ENCODE data around the gene TPST2. TPM values are rescaled to one million over a fixed set of nuclear protein-coding genes. Genes with fewer than 3 reads are reported as not detected.

Gene TPST2
- total and polyA plus RNA-seq, 8 donors: 91.4 to 534 (median 175) TPM

GRCh38 chr22:26483439-26484359 lies 106.2 kb downstream of the TPST2 start, which contains the start of the genes HPS4 and SRRD:
TSS of gene HPS4 (minus strand) at chr22:26483783. CDS start at chr22:26481762, 2,021 bp downstream.
TSS of gene SRRD (plus strand) at chr22:26483877. CDS start at chr22:26483891, 14 bp downstream.
- 1% methylated on average over 78 to 85 of the region's 85 CpGs for WGBS, 2 donors
- H3K4me3 ChIP-seq: peak within 1 kb of the TSS; percentile 80 to 99 (median 90)
- intact Hi-C loops (cut with DNase I): loop anchor here in 1 of 3 donors (10.0 kb wide), 1 partner anchor 171 kb away; the partner anchor contains the start of gene MIAT
- TF ChIP-seq, protein P1, sequence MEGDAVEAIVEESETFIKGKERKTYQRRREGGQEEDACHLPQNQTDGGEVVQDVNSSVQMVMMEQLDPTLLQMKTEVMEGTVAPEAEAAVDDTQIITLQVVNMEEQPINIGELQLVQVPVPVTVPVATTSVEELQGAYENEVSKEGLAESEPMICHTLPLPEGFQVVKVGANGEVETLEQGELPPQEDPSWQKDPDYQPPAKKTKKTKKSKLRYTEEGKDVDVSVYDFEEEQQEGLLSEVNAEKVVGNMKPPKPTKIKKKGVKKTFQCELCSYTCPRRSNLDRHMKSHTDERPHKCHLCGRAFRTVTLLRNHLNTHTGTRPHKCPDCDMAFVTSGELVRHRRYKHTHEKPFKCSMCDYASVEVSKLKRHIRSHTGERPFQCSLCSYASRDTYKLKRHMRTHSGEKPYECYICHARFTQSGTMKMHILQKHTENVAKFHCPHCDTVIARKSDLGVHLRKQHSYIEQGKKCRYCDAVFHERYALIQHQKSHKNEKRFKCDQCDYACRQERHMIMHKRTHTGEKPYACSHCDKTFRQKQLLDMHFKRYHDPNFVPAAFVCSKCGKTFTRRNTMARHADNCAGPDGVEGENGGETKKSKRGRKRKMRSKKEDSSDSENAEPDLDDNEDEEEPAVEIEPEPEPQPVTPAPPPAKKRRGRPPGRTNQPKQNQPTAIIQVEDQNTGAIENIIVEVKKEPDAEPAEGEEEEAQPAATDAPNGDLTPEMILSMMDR (IDR thresholded peaks at IDR 0.05): no peak
- peak; percentile 90 to 98 (median 94) for ATAC-seq
- peak; percentile 89 to 99 (median 94) for DNase-seq
- H3K27me3 ChIP-seq: no peaks in the 10 kb centered on the region
- no peak for FAIRE-seq
- peak within 1 kb of the TSS; percentile 86 to 97 (median 94) for H3K27ac ChIP-seq
- no peaks in the 10 kb centered on the region for H3K9me3 ChIP-seq
- peaks cover 15 to 42% (median 17%) of the 10 kb centered on the region in 3 donors for H3K4me1 ChIP-seq
- peaks cover 0 to 9% (median 0%) of the 10 kb centered on the region in 3 donors for H3K36me3 ChIP-seq

DNA sequence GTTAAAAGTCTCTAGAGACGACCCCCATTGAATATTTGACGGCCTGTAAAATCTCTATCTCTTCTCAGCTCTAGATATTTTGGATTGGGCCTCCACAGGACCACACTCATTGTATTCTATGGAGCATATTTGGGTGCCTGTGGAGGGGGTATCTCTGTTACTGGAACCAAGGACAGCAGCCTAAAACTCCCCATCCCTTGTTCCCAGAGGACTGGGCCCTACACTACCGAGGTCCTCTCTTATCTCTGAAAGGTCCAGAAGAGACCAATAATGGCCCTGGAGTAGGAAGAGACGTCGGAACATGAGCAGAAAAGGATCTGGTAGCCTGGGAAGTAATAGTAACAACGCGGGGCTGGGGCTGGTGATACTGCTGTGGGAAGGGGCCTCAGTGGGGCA lies 106.9 kb downstream of the TPST2 start:
- H3K27ac ChIP-seq: peak overlapping the region; percentile 86 to 97 (median 94)
- no peaks in the 10 kb centered on the region for H3K27me3 ChIP-seq
- FAIRE-seq (no peak), DNase-seq (no peak), ATAC-seq (peak in 2 of 4 donors; percentile 10 to 21)
- WGBS, 2 donors: 1 to 5% methylated on average over 7 of the region's 7 CpGs
- intact Hi-C loops (cut with DNase I): loop anchor here in 1 of 3 donors (10.0 kb wide), 1 partner anchor 172 kb away; the partner anchor contains the start of gene MIAT
- peaks cover 15 to 42% (median 17%) of the 10 kb centered on the region in 3 donors for H3K4me1 ChIP-seq
- H3K36me3 ChIP-seq: peaks cover 0 to 2% (median 0%) of the 10 kb centered on the region in 3 donors
- no peaks in the 10 kb centered on the region for H3K9me3 ChIP-seq
- peak overlapping the region; percentile 80 to 99 (median 90) for H3K4me3 ChIP-seq
- TF ChIP-seq, protein P1 (IDR thresholded peaks at IDR 0.05): no peak

- Histone ChIP-seq H3K36me3 (no peaks in the 10 kb centered on the region), H3K4me3 (peak overlapping the region in 1 of 4 donors; percentile 99), H3K4me1 (peaks cover 15 to 42% (median 17%) of the 10 kb centered on the region in 3 donors), H3K27ac (no peak overlapping the region), H3K27me3 (no peaks in the 10 kb centered on the region), H3K9me3 (no peaks in the 10 kb centered on the region)
- ATAC-seq: no peak
- FAIRE-seq: no peak
- 31% methylated on average over 5 of the region's 5 CpGs for WGBS, 2 donors
- intact Hi-C loops (cut with DNase I): loop anchor here in 1 of 3 donors (10.0 kb wide), 1 partner anchor 173 kb away; the partner anchor contains the start of gene MIAT
- TF ChIP-seq, protein P1 (IDR thresholded peaks at IDR 0.05): no peak
- DNase-seq: no peak
Measured at GRCh38 chr22:26482161-26482560, 107.8 kb downstream of the TPST2 start.

DNA sequence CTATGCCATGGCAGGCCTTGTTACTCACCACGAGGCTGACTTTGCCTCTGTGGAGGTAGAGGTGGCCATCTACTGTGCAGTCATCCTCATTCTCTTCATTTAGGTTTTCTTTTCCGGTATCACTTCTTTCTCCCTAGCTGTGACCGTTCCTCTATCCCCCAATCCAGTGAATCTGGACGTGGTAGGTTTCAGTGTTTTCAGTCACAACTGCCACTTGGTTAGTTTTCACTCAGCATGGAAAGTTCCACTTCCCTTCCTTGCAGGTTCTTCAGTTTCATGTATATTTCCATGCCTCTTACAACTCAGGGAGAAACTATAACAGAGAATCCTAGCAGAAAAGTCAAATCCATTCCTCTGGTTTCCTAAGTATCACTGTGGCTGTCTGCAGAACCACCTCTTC lies 108.2 kb downstream of the TPST2 start:
- ATAC-seq: no peak
- WGBS, 2 donors: 67 to 68% methylated on average over 4 of the region's 4 CpGs
- H3K4me3 ChIP-seq: no peak overlapping the region
- H3K4me1 ChIP-seq: peaks cover 15 to 42% (median 17%) of the 10 kb centered on the region in 3 donors
- no peak for FAIRE-seq
- intact Hi-C loops (cut with DNase I): loop anchor here in 1 of 3 donors (10.0 kb wide), 1 partner anchor 173 kb away; the partner anchor contains the start of gene MIAT
- H3K36me3 ChIP-seq: no peaks in the 10 kb centered on the region
- no peaks in the 10 kb centered on the region for H3K9me3 ChIP-seq
- TF ChIP-seq, protein P1 (IDR thresholded peaks at IDR 0.05): no peak
- no peak for DNase-seq
- no peak overlapping the region for H3K27ac ChIP-seq
- H3K27me3 ChIP-seq: no peaks in the 10 kb centered on the region

Measured in pancreas (tissue), 10 donors.